HTERT RPE-1 (cell line): ENCODE measurements around the gene CHST15.
"Not testable (repeated sequence)": the region's sequence is repeated elsewhere in the genome, so short reads cannot be mapped to it uniquely, and the experiment has no call there.

Experiments
- in situ Hi-C: fragments of 300-500 bp; cut with MboI; formaldehyde crosslinking; loops from 4 replicates; pipeline ENCODE4 v1.14.3; 2020; ENCODE audit warnings: low sequenced_read_pairs

The CHST15 gene

GRCh38 chr10:124099604-124100003, 6.2 kb upstream of the CHST15 start:
- in situ Hi-C loops = no loop called here

- in situ Hi-C loops = no loop called here
Measured at GRCh38 chr10:124098575-124098974, 5.2 kb upstream of the CHST15 start.

GRCh38 chr10:124097883-124098282, 4.5 kb upstream of the CHST15 start:
- in situ Hi-C loops = no loop called here

- in situ Hi-C loops = no loop called here
Measured at GRCh38 chr10:124096494-124096893, 3.1 kb upstream of the CHST15 start.

- in situ Hi-C loops = not testable (repeated sequence)
Measured at GRCh38 chr10:124095801-124096200, 2.4 kb upstream of the CHST15 start.

GRCh38 chr10:124095096-124095495, 1.7 kb upstream of the CHST15 start:
- in situ Hi-C loops = no loop called here

- in situ Hi-C loops = no loop called here
Measured at GRCh38 chr10:124094419-124094785, 1.0 kb upstream of the CHST15 start.

GRCh38 chr10:124093774-124094418, 498 bp upstream of the CHST15 start:
- in situ Hi-C loops = not testable (repeated sequence)

- in situ Hi-C loops = no loop called here
Measured at GRCh38 chr10:124092250-124092859, 1.0 kb downstream of the CHST15 start.

GRCh38 chr10:124091646-124092249, 1.6 kb downstream of the CHST15 start:
- in situ Hi-C loops = no loop called here

- in situ Hi-C loops = no loop called here
Measured at GRCh38 chr10:124090601-124091209, 2.7 kb downstream of the CHST15 start.

- in situ Hi-C loops = no loop called here
Measured at GRCh38 chr10:124089859-124090258, 3.5 kb downstream of the CHST15 start.

- in situ Hi-C loops = no loop called here
Measured at GRCh38 chr10:124088915-124089314, 4.5 kb downstream of the CHST15 start.

- in situ Hi-C loops = no loop called here
Measured at GRCh38 chr10:124087672-124088634, 5.4 kb downstream of the CHST15 start.

- in situ Hi-C loops = no loop called here
Measured at GRCh38 chr10:124086787-124087671, 6.4 kb downstream of the CHST15 start.

GRCh38 chr10:124086097-124086710, 7.2 kb downstream of the CHST15 start:
- in situ Hi-C loops = no loop called here

- in situ Hi-C loops = no loop called here
Measured at GRCh38 chr10:124085680-124086079, 7.7 kb downstream of the CHST15 start.

- in situ Hi-C loops = no loop called here
Measured at GRCh38 chr10:124084708-124085107, 8.7 kb downstream of the CHST15 start.

- in situ Hi-C loops = no loop called here
Measured at GRCh38 chr10:124083740-124084397, 9.5 kb downstream of the CHST15 start.
